Measurements from ENCODE around the gene DMXL1.

DMXL1 gene

GRCh38 chr5:119255571-119256356 is 184.9 kb downstream of the DMXL1 start:
- Histone ChIP-seq H3K27me3 (ENCODE audit: control insufficient read depth, insufficient read depth, low read length) (no peaks in the 10 kb centered on the region), H3K9me3 (ENCODE audit: control insufficient read depth, insufficient read depth, low read length) (no peaks in the 10 kb centered on the region), H3K9ac (ENCODE audit: low read depth, low read length) (no peak overlapping the region), H3K27ac (ENCODE audit: low read depth, low read length) (peak overlapping the region; percentile 74), H3K4me3 (ENCODE audit: low read depth, low read length) (no peak overlapping the region), H3K36me3 (ENCODE audit: control insufficient read depth, insufficient read depth, low read length) (no peaks in the 10 kb centered on the region; the same call in 1 of the 2 replicates), H3K4me1 (ENCODE audit: control insufficient read depth, insufficient read depth, low read length) (no peaks in the 10 kb centered on the region)

- H3K9ac ChIP-seq (ENCODE audit: low read depth, low read length) = no peak overlapping the region
- H3K4me1 ChIP-seq (ENCODE audit: control insufficient read depth, insufficient read depth, low read length) = no peaks in the 10 kb centered on the region
- no peaks in the 10 kb centered on the region for H3K27me3 ChIP-seq (ENCODE audit: control insufficient read depth, insufficient read depth, low read length)
- no peak overlapping the region for H3K27ac ChIP-seq (ENCODE audit: low read depth, low read length)
- no peaks in the 10 kb centered on the region for H3K9me3 ChIP-seq (ENCODE audit: control insufficient read depth, insufficient read depth, low read length)
- H3K36me3 ChIP-seq (ENCODE audit: control insufficient read depth, insufficient read depth, low read length) = no peaks in the 10 kb centered on the region
- H3K4me3 ChIP-seq (ENCODE audit: low read depth, low read length) = no peak overlapping the region
Measured at GRCh38 chr5:119257613-119258012, 186.7 kb downstream of the DMXL1 start.

- no peak overlapping the region for H3K27ac ChIP-seq (ENCODE audit: low read depth, low read length)
- peaks cover 6% of the 10 kb centered on the region; the same call in 1 of the 2 replicates for H3K27me3 ChIP-seq (ENCODE audit: control insufficient read depth, insufficient read depth, low read length)
- H3K9me3 ChIP-seq (ENCODE audit: control insufficient read depth, insufficient read depth, low read length) = no peaks in the 10 kb centered on the region
- no peaks in the 10 kb centered on the region for H3K36me3 ChIP-seq (ENCODE audit: control insufficient read depth, insufficient read depth, low read length)
- H3K9ac ChIP-seq (ENCODE audit: low read depth, low read length) = no peak overlapping the region
- no peak overlapping the region for H3K4me3 ChIP-seq (ENCODE audit: low read depth, low read length)
- H3K4me1 ChIP-seq (ENCODE audit: control insufficient read depth, insufficient read depth, low read length) = no peaks in the 10 kb centered on the region
Measured at GRCh38 chr5:119263639-119264038, 192.8 kb downstream of the DMXL1 start.

- H3K36me3 ChIP-seq (ENCODE audit: control insufficient read depth, insufficient read depth, low read length) = no peaks in the 10 kb centered on the region
- no peaks in the 10 kb centered on the region for H3K4me1 ChIP-seq (ENCODE audit: control insufficient read depth, insufficient read depth, low read length)
- no peak overlapping the region for H3K4me3 ChIP-seq (ENCODE audit: low read depth, low read length)
- no peak overlapping the region for H3K27ac ChIP-seq (ENCODE audit: low read depth, low read length)
- H3K9ac ChIP-seq (ENCODE audit: low read depth, low read length) = no peak overlapping the region
- H3K27me3 ChIP-seq (ENCODE audit: control insufficient read depth, insufficient read depth, low read length) = peaks cover 8% of the 10 kb centered on the region
- no peaks in the 10 kb centered on the region for H3K9me3 ChIP-seq (ENCODE audit: control insufficient read depth, insufficient read depth, low read length)
Measured at GRCh38 chr5:119264186-119264585, 193.3 kb downstream of the DMXL1 start.

GRCh38 chr5:119267958-119268386 is 197.1 kb downstream of the DMXL1 start:
- Histone ChIP-seq H3K4me3 (ENCODE audit: low read depth, low read length) (peak overlapping the region; percentile 98), H3K36me3 (ENCODE audit: control insufficient read depth, insufficient read depth, low read length) (no peaks in the 10 kb centered on the region), H3K27me3 (ENCODE audit: control insufficient read depth, insufficient read depth, low read length) (peaks cover 15% of the 10 kb centered on the region), H3K4me1 (ENCODE audit: control insufficient read depth, insufficient read depth, low read length) (peaks cover 6% of the 10 kb centered on the region; the same call in 1 of the 2 replicates), H3K27ac (ENCODE audit: low read depth, low read length) (peak overlapping the region; percentile 75), H3K9ac (ENCODE audit: low read depth, low read length) (peak overlapping the region; percentile 60), H3K9me3 (ENCODE audit: control insufficient read depth, insufficient read depth, low read length) (no peaks in the 10 kb centered on the region)

- Histone ChIP-seq H3K36me3 (ENCODE audit: control insufficient read depth, insufficient read depth, low read length) (no peaks in the 10 kb centered on the region), H3K9ac (ENCODE audit: low read depth, low read length) (peak overlapping the region; percentile 73), H3K4me1 (ENCODE audit: control insufficient read depth, insufficient read depth, low read length) (peaks cover 11% of the 10 kb centered on the region; the same call in 1 of the 2 replicates), H3K9me3 (ENCODE audit: control insufficient read depth, insufficient read depth, low read length) (no peaks in the 10 kb centered on the region), H3K27ac (ENCODE audit: low read depth, low read length) (peak overlapping the region; percentile 85), H3K4me3 (ENCODE audit: low read depth, low read length) (peak overlapping the region; percentile 98), H3K27me3 (ENCODE audit: control insufficient read depth, insufficient read depth, low read length) (peaks cover 15% of the 10 kb centered on the region)
Measured at GRCh38 chr5:119268387-119269060, 197.6 kb downstream of the DMXL1 start.

- Histone ChIP-seq H3K4me3 (ENCODE audit: low read depth, low read length) (peak overlapping the region; percentile 98), H3K9me3 (ENCODE audit: control insufficient read depth, insufficient read depth, low read length) (no peaks in the 10 kb centered on the region), H3K36me3 (ENCODE audit: control insufficient read depth, insufficient read depth, low read length) (no peaks in the 10 kb centered on the region), H3K9ac (ENCODE audit: low read depth, low read length) (peak overlapping the region; percentile 73), H3K27ac (ENCODE audit: low read depth, low read length) (peak overlapping the region; percentile 85), H3K4me1 (ENCODE audit: control insufficient read depth, insufficient read depth, low read length) (peaks cover 18% of the 10 kb centered on the region; the same call in 1 of the 2 replicates), H3K27me3 (ENCODE audit: control insufficient read depth, insufficient read depth, low read length) (peaks cover 15% of the 10 kb centered on the region)
Measured at GRCh38 chr5:119269061-119269944, 198.4 kb downstream of the DMXL1 start.

GRCh38 chr5:119270121-119270565 is 199.3 kb downstream of the DMXL1 start:
- Histone ChIP-seq H3K4me3 (ENCODE audit: low read depth, low read length) (no peak overlapping the region), H3K27me3 (ENCODE audit: control insufficient read depth, insufficient read depth, low read length) (peaks cover 15% of the 10 kb centered on the region), H3K36me3 (ENCODE audit: control insufficient read depth, insufficient read depth, low read length) (no peaks in the 10 kb centered on the region), H3K4me1 (ENCODE audit: control insufficient read depth, insufficient read depth, low read length) (peaks cover 22% of the 10 kb centered on the region; the same call in 1 of the 2 replicates), H3K27ac (ENCODE audit: low read depth, low read length) (no peak overlapping the region), H3K9ac (ENCODE audit: low read depth, low read length) (no peak overlapping the region), H3K9me3 (ENCODE audit: control insufficient read depth, insufficient read depth, low read length) (no peaks in the 10 kb centered on the region)

- no peaks in the 10 kb centered on the region for H3K36me3 ChIP-seq (ENCODE audit: control insufficient read depth, insufficient read depth, low read length)
- H3K27ac ChIP-seq (ENCODE audit: low read depth, low read length) = no peak overlapping the region
- H3K4me1 ChIP-seq (ENCODE audit: control insufficient read depth, insufficient read depth, low read length) = peaks cover 22% of the 10 kb centered on the region; the same call in 1 of the 2 replicates
- H3K4me3 ChIP-seq (ENCODE audit: low read depth, low read length) = no peak overlapping the region
- H3K27me3 ChIP-seq (ENCODE audit: control insufficient read depth, insufficient read depth, low read length) = peaks cover 15% of the 10 kb centered on the region
- no peak overlapping the region for H3K9ac ChIP-seq (ENCODE audit: low read depth, low read length)
- H3K9me3 ChIP-seq (ENCODE audit: control insufficient read depth, insufficient read depth, low read length) = no peaks in the 10 kb centered on the region
Measured at GRCh38 chr5:119270960-119271757, 200.3 kb downstream of the DMXL1 start.

All from HUES48 (cell line).